NCI-H2029 (cell line): ENCODE measurements around the gene NXN.
"Not testable (repeated sequence)": the region's sequence is repeated elsewhere in the genome, so short reads cannot be mapped to it uniquely, and the experiment has no call there.

Experiments
- DNase-seq: peaks from one replicate; lab custom pipeline; 2025; lab: John Stamatoyannopoulos, UW

NXN gene

GRCh38 chr17:773016-773415 lies 206.6 kb downstream of the NXN start:
- DNase-seq, result no peak

GRCh38 chr17:767076-767475 lies 212.5 kb downstream of the NXN start:
- no peak for DNase-seq

- no peak for DNase-seq
Observed at GRCh38 chr17:760371-760770, 219.2 kb downstream of the NXN start.

- no peak for DNase-seq
Observed at GRCh38 chr17:759964-760363, 219.6 kb downstream of the NXN start.

- DNase-seq, result not testable (repeated sequence)
Observed at GRCh38 chr17:756010-756567, 223.5 kb downstream of the NXN start.

GRCh38 chr17:755319-755961 lies 224.1 kb downstream of the NXN start:
- DNase-seq, result not testable (repeated sequence)

GRCh38 chr17:753418-753817 lies 226.2 kb downstream of the NXN start:
- DNase-seq, result no peak

- DNase-seq, result peak; percentile 31
Observed at GRCh38 chr17:752620-753219, 226.9 kb downstream of the NXN start.

GRCh38 chr17:752002-752619 lies 227.5 kb downstream of the NXN start, which contains the start of gene GEMIN4:
Gene GEMIN4 (minus strand): TSS chr17:752264. CDS start chr17:752142, 122 bp downstream.
- peak; percentile 60 for DNase-seq

- no peak for DNase-seq
Observed at GRCh38 chr17:751269-752001, 228.1 kb downstream of the NXN start.

- DNase-seq, result no peak
Observed at GRCh38 chr17:750431-751037, 229.0 kb downstream of the NXN start.

GRCh38 chr17:749359-749758 lies 230.2 kb downstream of the NXN start:
- not testable (repeated sequence) for DNase-seq
